NB4 (cell line): ENCODE data around the gene RYR2.

ENCODE experiments used
- CTCF ChIP-seq: IDR thresholded peaks from one replicate; pipeline ENCODE4 v1.5.1; 2012; ENCODE audit warnings: low read depth, low read length
- MYC ChIP-seq: IDR thresholded peaks from 2 replicates; pipeline ENCODE4 v1.6.1; 2011; ENCODE audit warnings: low read depth, low read length
- POLR2A ChIP-seq: IDR thresholded peaks from 2 replicates; pipeline ENCODE4 v1.6.1; 2011; ENCODE audit warnings: mild to moderate bottlenecking; ENCODE audit not compliant: insufficient read length; ENCODE audit errors: extremely low read depth

- TF ChIP-seq POLR2A (no peak), CTCF (no peak), MYC (no peak)
Observed at GRCh38 chr1:237394281-237394680, 352.3 kb downstream of the RYR2 start.
